Heart left ventricle (tissue), 16 donors: ENCODE results near the gene RUFY1. TPM values are rescaled to one million over a fixed set of nuclear protein-coding genes. Genes with fewer than 3 reads are reported as not detected.

Experiments
- ATAC-seq, 4 donors: fragments of 200-7000 bp; cut with Tn5 transposase; one replicate each; pipeline ENCODE4 v1.9.1; 2020 to 2022; ENCODE audit warnings: moderate library complexity in 4 of 4, mild to moderate bottlenecking in 3 of 4, moderate number of reproducible peaks in 1 of 4
- DNase-seq, 5 donors: peaks; one replicate each; pipeline ENCODE4 v3.0.0-alpha.2; 2020
- H3K27ac ChIP-seq, 12 donors: fragments of 200-600 bp; sonication (generic) in 4 of 12; one replicate each; pipeline versions ENCODE4 v1.5.0 to v1.8.0; 2016 to 2022; ENCODE audit warnings: mild to moderate bottlenecking in 2 of 12
- H3K27me3 ChIP-seq, 9 donors: fragments of 200-600 bp; sonication (generic) in 2 of 9; one replicate each; pipeline versions ENCODE4 v1.5.1 to v1.8.0; 2016 to 2022; ENCODE audit warnings: mild to moderate bottlenecking in 3 of 9
- H3K36me3 ChIP-seq, 9 donors: fragments of 200-600 bp; sonication (generic) in 2 of 9; one replicate each; pipeline versions ENCODE4 v1.5.0 to v1.8.0; 2018 to 2022; ENCODE audit warnings: mild to moderate bottlenecking in 2 of 9
- H3K4me1 ChIP-seq, 12 donors: fragments of 200-600 bp; sonication (generic) in 4 of 12; one replicate each; pipeline versions ENCODE4 v1.5.0 to v1.8.0; 2016 to 2022; ENCODE audit warnings: mild to moderate bottlenecking in 3 of 12
- H3K4me3 ChIP-seq, 12 donors: fragments of 200-600 bp; sonication (generic) in 4 of 12; one replicate each; pipeline versions ENCODE4 v1.5.0 to v1.8.0; 2017 to 2022; ENCODE audit warnings: mild to moderate bottlenecking in 9 of 12, moderate library complexity in 4 of 12
- H3K9me3 ChIP-seq, 12 donors: fragments of 200-600 bp; sonication (generic) in 4 of 12; one replicate each; pipeline versions ENCODE4 v1.5.0 to v1.8.0; 2016 to 2022; ENCODE audit warnings: mild to moderate bottlenecking in 1 of 12
- POLR2A ChIP-seq, 2 donors: fragments of 450-650 bp; IDR thresholded peaks; one replicate each; pipeline ENCODE4 v1.6.1; 2017; ENCODE audit warnings: antibody characterized with exemption in 2 of 2, mild to moderate bottlenecking in 2 of 2, moderate library complexity in 2 of 2
- WGBS, 4 donors: extraction: QIAGEN DNeasy Blood & Tissue Kit in 2 of 4; methylation state at CpG; one replicate each; pipeline versions ENCODE4 v1.1.5 to v1.1.7; 2013 to 2018; 5-methylcytosine and 5-hydroxymethylcytosine counted together
- intact Hi-C, 10 donors: fragments of 100-400 bp; cut with DNase I; formaldehyde crosslinking; loops; one replicate each; pipeline versions ENCODE4 v1.11.1 to v1.14.2; 2022
- polyA plus RNA-seq, 2 donors: library from polyadenylated mRNA; stranded (reverse); fragments of 200-250 nt; gene quantifications; one replicate each; pipeline ENCODE4 v1.2.3, GENCODE V29; 2013
- total RNA-seq, 9 donors: library from RNA; depleted of rRNA in 2 of 9; stranded (reverse); fragments of >200 nt in 2 of 9; fragmentation: NEBNext Ultra II Directional in 3 of 9; extraction: Animal tissue kit (Norgen Biotek cat#: 25700) in 3 of 9; gene quantifications; one replicate each; pipeline versions ENCODE4 v1.1.0 to v1.2.4, GENCODE V29; 2016 to 2023
- TF ChIP-seq, protein P1 (sequence below), 12 donors: fragments of 200-600 bp; sonication (generic) in 4 of 12; IDR thresholded peaks; one replicate each; pipeline versions ENCODE4 v1.5.0 to v1.8.0; 2018 to 2022; ENCODE audit warnings: antibody characterized with exemption in 12 of 12, mild to moderate bottlenecking in 5 of 12
- donor health status: ischemic (EF 13 %, LVEDD 7.1; RV severe dilation, severe dysfunction).
- donor health status: healthy with polysubstance abuse.
- donor health status: DM: no; HTN: yes; CAD: no.
- donor health status: DM: no; HTN: no; CAD: no.
- donor health status: ischemic (EF 25% LVEDD 6.9; RV normal size, moderate dysfunction).
- donor health status: ischemic (EF 25% LVEDD 5.7; RV mildly dilated, moderate dysfunction).
- donor health status: healthy.
- donor health status: DM: yes; HTN: yes; CAD: no.
- donor health status: ischemic (EF 35%, LVEDD 5.7; RV mildly dilated, moderate dysfunction).
- donor health status: nonischemic (EF 11% LVEDD 7.7; RV severe dilation, severe dysfunction).
- donor health status: DM: yes; HTN: yes; CAD: no.
- donor health status: PGD.
- donor health status: ischemic (EF 29% LVEDD 5.4; RV normal size, mild dysfunction).
- donor health status: nonischemic (EF 23%, LVEDD 6.1; RV moderate dilation, normal function).

RUFY1 gene
- total and polyA plus RNA-seq, 11 donors, result 14.3 to 30.9 (median 24.2) TPM

DNA sequence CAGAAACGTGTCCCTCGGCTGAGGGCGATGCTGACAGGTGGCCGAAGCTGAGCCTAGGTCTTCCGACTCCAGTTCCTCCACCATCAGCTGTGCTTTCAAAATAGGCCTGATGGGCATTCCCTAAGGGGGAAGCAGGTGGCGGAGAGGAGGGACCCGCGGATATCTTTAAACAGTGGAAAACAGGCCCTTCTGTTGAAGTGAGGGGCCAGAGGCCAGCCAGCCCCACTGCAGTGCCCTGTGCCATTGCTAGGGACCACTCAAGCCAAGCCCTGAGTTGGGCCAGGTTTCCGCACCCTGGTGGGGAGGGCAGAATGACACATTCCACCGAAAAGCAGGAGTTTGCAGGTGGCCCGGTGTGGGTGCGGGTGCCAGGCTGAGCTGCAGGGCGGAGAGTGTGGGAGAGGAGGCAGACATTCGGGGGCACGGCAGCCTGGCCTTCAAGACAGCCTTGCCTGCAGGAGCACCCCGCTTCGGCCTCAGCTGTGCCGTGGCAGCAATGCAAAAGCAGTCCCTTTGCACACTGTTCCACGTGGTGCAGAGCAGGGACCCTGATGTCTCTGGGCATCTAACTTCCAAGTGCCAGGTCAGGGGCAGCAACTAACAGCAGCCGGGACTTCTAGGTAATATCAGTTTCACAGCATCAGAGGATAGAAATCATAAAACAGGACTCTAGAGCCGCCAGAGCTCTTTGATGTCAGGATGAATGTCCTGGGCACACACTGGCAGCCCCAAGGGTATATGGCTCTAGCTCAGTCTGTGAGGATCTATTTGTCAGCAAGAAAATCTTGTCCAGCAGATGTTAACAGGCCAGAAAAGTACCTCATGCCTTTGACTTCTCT lies 55.9 kb downstream of the RUFY1 start:
- intact Hi-C loops, result no loop called here
- WGBS, 4 donors, result 81 to 84% (median 83%) methylated on average over 18 to 21 of the region's 21 CpGs
- Histone ChIP-seq H3K4me3 (no peak overlapping the region), H3K27ac (peak overlapping the region in 3 of 12 donors; percentile 41 to 72 (median 49)), H3K4me1 (peaks cover 0 to 35% (median 16%) of the 10 kb centered on the region in 12 donors), H3K9me3 (no peaks in the 10 kb centered on the region), H3K27me3 (no peaks in the 10 kb centered on the region), H3K36me3 (peaks cover 4 to 100% (median 97%) of the 10 kb centered on the region in 9 donors)
- DNase-seq (no peak), ATAC-seq (no peak)
- TF ChIP-seq, protein P1, sequence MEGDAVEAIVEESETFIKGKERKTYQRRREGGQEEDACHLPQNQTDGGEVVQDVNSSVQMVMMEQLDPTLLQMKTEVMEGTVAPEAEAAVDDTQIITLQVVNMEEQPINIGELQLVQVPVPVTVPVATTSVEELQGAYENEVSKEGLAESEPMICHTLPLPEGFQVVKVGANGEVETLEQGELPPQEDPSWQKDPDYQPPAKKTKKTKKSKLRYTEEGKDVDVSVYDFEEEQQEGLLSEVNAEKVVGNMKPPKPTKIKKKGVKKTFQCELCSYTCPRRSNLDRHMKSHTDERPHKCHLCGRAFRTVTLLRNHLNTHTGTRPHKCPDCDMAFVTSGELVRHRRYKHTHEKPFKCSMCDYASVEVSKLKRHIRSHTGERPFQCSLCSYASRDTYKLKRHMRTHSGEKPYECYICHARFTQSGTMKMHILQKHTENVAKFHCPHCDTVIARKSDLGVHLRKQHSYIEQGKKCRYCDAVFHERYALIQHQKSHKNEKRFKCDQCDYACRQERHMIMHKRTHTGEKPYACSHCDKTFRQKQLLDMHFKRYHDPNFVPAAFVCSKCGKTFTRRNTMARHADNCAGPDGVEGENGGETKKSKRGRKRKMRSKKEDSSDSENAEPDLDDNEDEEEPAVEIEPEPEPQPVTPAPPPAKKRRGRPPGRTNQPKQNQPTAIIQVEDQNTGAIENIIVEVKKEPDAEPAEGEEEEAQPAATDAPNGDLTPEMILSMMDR (IDR thresholded peaks at IDR 0.05), result no peak
- no peak for TF ChIP-seq POLR2A (IDR thresholded peaks at IDR 0.05)

DNA sequence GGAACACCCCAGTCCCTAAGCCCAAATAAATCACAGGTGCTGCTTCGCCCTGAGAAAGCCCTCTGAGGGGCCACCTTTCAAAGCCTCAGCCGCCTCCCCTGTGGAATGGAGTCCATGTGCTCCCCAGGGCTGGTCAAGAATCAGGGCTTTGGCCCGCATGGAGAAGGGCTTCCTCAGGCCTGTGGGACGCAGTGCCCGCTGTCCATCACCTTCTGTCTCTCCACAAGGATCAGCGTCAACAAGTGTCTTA lies 56.5 kb downstream of the RUFY1 start:
- peaks cover 0 to 40% (median 16%) of the 10 kb centered on the region in 12 donors for H3K4me1 ChIP-seq
- ATAC-seq, result peak in 2 of 4 donors; percentile 1 to 2
- peaks cover 4 to 100% (median 97%) of the 10 kb centered on the region in 9 donors for H3K36me3 ChIP-seq
- peak overlapping the region in 4 of 12 donors; percentile 41 to 72 (median 46) for H3K27ac ChIP-seq
- no peak overlapping the region for H3K4me3 ChIP-seq
- intact Hi-C loops, result no loop called here
- WGBS, 4 donors, result 92 to 100% (median 95%) methylated on average over 5 to 6 of the region's 6 CpGs
- TF ChIP-seq, protein P1 (IDR thresholded peaks at IDR 0.05), result no peak
- TF ChIP-seq POLR2A (IDR thresholded peaks at IDR 0.05), result no peak
- H3K27me3 ChIP-seq, result no peaks in the 10 kb centered on the region
- H3K9me3 ChIP-seq, result no peaks in the 10 kb centered on the region
- DNase-seq, result no peak

DNA sequence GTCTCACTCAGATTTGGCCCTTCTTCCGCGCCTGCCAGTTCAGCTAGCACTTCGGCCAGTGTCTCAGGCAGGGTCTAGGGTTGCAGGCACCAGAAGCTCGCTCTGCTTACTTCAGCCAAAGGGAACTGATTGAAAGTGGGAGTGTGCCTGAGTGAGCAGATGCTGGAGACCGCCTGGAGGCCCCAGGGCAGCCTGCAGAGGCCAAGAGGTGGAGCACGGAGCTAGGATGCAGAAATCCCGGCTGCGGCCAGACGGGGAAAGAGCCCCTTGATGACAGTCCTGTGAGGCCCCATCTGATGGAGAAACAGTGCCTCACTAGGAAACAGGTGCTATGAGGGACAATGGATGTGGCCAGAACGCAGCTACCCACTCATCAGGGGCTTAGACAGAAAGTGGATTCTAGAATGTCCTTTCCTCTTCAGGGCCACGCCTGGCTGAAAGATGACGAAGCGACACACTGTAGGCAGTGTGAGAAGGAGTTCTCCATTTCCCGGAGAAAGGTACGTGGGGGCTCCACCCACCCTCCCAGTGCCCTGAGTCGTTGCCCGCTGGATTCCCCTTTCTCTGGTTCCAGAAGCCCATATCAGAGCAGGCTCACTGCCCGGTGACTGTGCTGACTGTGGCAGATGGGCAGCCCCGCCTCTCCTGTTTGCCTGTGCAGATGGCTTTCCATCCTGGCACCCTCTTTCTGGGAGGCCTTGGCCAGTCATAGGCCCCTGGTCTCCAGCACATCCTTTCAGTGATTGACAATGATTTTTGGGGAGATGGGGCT lies 57.0 kb downstream of the RUFY1 start:
- 46 to 64% (median 54%) methylated on average over 15 to 19 of the region's 19 CpGs for WGBS, 4 donors
- H3K4me1 ChIP-seq, result peaks cover 0 to 41% (median 16%) of the 10 kb centered on the region in 12 donors
- TF ChIP-seq, protein P1 (IDR thresholded peaks at IDR 0.05), result no peak
- no peak for TF ChIP-seq POLR2A (IDR thresholded peaks at IDR 0.05)
- H3K36me3 ChIP-seq, result peaks cover 4 to 99% (median 95%) of the 10 kb centered on the region in 9 donors
- H3K27ac ChIP-seq, result peak overlapping the region in 6 of 12 donors; percentile 33 to 72 (median 42)
- H3K27me3 ChIP-seq, result no peaks in the 10 kb centered on the region
- intact Hi-C loops, result no loop called here
- DNase-seq, result peak in 4 of 5 donors; percentile 63 to 81 (median 73)
- peak; percentile 55 to 81 (median 71) for ATAC-seq
- no peaks in the 10 kb centered on the region for H3K9me3 ChIP-seq
- H3K4me3 ChIP-seq, result no peak overlapping the region

DNA sequence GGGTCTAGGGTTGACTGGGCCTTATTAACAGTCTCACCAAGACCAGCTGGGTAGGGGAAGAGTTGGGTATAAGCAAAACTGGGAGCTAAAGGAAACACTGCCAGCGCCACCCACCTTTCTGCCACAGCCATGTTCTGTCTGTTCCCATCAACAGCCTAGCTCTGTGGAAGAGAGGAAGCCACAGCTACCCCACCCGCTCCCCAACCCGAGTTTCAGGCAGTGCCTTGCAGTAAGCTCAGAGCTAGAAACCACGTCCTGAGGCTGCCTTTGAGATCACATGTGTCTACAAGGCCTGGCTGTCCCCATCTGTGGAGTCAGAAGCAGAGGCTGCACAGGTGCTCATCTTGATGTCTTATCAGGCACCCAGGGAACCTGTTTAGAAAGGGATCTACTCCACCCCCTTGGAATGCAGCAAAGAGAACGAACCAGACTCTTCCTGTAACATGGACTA lies 57.8 kb downstream of the RUFY1 start:
- ATAC-seq (peak in 2 of 4 donors; percentile 1), DNase-seq (no peak)
- H3K36me3 ChIP-seq, result peaks cover 6 to 99% (median 95%) of the 10 kb centered on the region in 9 donors
- TF ChIP-seq, protein P1 (IDR thresholded peaks at IDR 0.05), result no peak
- TF ChIP-seq POLR2A (IDR thresholded peaks at IDR 0.05), result no peak
- no peaks in the 10 kb centered on the region for H3K27me3 ChIP-seq
- peaks cover 0 to 41% (median 16%) of the 10 kb centered on the region in 12 donors for H3K4me1 ChIP-seq
- intact Hi-C loops, result no loop called here
- H3K27ac ChIP-seq, result peak overlapping the region in 4 of 12 donors; percentile 41 to 72 (median 46)
- WGBS, 4 donors, result 51 to 67% (median 56%) methylated on average over 5 of the region's 5 CpGs
- H3K9me3 ChIP-seq, result no peaks in the 10 kb centered on the region
- H3K4me3 ChIP-seq, result no peak overlapping the region
